Bronchial epithelial cell (primary cell): ENCODE data around the gene RGS10. TPM values are rescaled to one million over a fixed set of nuclear protein-coding genes. Genes with fewer than 3 reads are reported as not detected.

Source experiments
- DNase-seq: peaks from one replicate; pipeline ENCODE4 v3.0.0-alpha.2; 2010; ENCODE audit warnings: low read depth
- FAIRE-seq: peaks from 2 replicates; lab custom pipeline; 2011; peaks lifted over from hg19 to GRCh38; lab: Jason Lieb, UNC
- H3K27me3 ChIP-seq: 2 replicates; pipeline ENCODE4 v1.5.1; 2011; ENCODE audit warnings: low read length; ENCODE audit not compliant: control insufficient read depth, insufficient read depth
- H3K36me3 ChIP-seq: 2 replicates; pipeline ENCODE4 v1.5.1; 2011; ENCODE audit warnings: low read length; ENCODE audit not compliant: control insufficient read depth, insufficient read depth
- H3K4me3 ChIP-seq: 2 replicates; pipeline ENCODE4 v1.5.1; 2011; ENCODE audit warnings: mild to moderate bottlenecking, low read depth, low read length, control low read depth
- CTCF ChIP-seq: IDR thresholded peaks from 2 replicates; pipeline ENCODE4 v1.5.1; 2011; ENCODE audit warnings: mild to moderate bottlenecking, moderate library complexity, low read length, control low read depth, inconsistent platforms; ENCODE audit not compliant: insufficient read depth, severe bottlenecking
- total RNA-seq: library from RNA; depleted of rRNA; stranded (reverse); fragments of >200 nt; gene quantifications from 2 replicates; pipeline ENCODE4 v1.2.1, GENCODE V29; 2014

RGS10 gene
- total RNA-seq, 1 donor from 2014 or later = 35.5 TPM

GRCh38 chr10:119488675-119489074 is 53.8 kb downstream of the RGS10 start:
- no peak for FAIRE-seq
- H3K4me3 ChIP-seq = no peak overlapping the region
- no peaks in the 10 kb centered on the region for H3K36me3 ChIP-seq
- no peak for TF ChIP-seq CTCF
- no peaks in the 10 kb centered on the region for H3K27me3 ChIP-seq
- DNase-seq = no peak

- Histone ChIP-seq H3K4me3 (no peak overlapping the region), H3K36me3 (no peaks in the 10 kb centered on the region), H3K27me3 (peaks cover 8% of the 10 kb centered on the region)
- no peak for FAIRE-seq
- TF ChIP-seq CTCF = no peak
- DNase-seq = no peak
Measured at GRCh38 chr10:119483839-119484238, 58.7 kb downstream of the RGS10 start.

- DNase-seq = no peak
Measured at GRCh38 chr10:119483001-119483400, 59.5 kb downstream of the RGS10 start.

GRCh38 chr10:119481781-119482426 is 60.6 kb downstream of the RGS10 start:
- DNase-seq = no peak

More at GRCh38 chr10:119483001-119483400, 59.5 kb downstream of the RGS10 start:
- H3K36me3 ChIP-seq = no peaks in the 10 kb centered on the region
- H3K27me3 ChIP-seq = peaks cover 10% of the 10 kb centered on the region
- H3K4me3 ChIP-seq = no peak overlapping the region
- TF ChIP-seq CTCF = no peak
- FAIRE-seq = no peak

GRCh38 chr10:119480667-119481066 is 61.9 kb downstream of the RGS10 start:
- Histone ChIP-seq H3K27me3 (peaks cover 16% of the 10 kb centered on the region), H3K36me3 (no peaks in the 10 kb centered on the region), H3K4me3 (no peak overlapping the region)
- FAIRE-seq = no peak
- no peak for TF ChIP-seq CTCF
- DNase-seq = peak; percentile 31

More at GRCh38 chr10:119481781-119482426, 60.6 kb downstream of the RGS10 start:
- FAIRE-seq = no peak
- no peak for TF ChIP-seq CTCF
- Histone ChIP-seq H3K36me3 (no peaks in the 10 kb centered on the region), H3K4me3 (no peak overlapping the region), H3K27me3 (peaks cover 16% of the 10 kb centered on the region)

- Histone ChIP-seq H3K27me3 (peaks cover 16% of the 10 kb centered on the region), H3K36me3 (no peaks in the 10 kb centered on the region), H3K4me3 (no peak overlapping the region)
- FAIRE-seq (peak; percentile 13), DNase-seq (no peak)
- no peak for TF ChIP-seq CTCF
Measured at GRCh38 chr10:119479532-119479931, 63.0 kb downstream of the RGS10 start.
